T1000 (cell line): ENCODE results near the gene FBXO15.

ENCODE experiments used
- DNase-seq: peaks from one replicate; lab custom pipeline; 2025; ENCODE audit warnings: mixed read lengths; lab: John Stamatoyannopoulos, UW

Gene FBXO15

GRCh38 chr18:74147779-74148542 is at the start of gene FBXO15, which contains the start of gene TIMM21:
TSS of gene FBXO15 (minus strand) at chr18:74147834. CDS start at chr18:74147785, 49 bp downstream.
TSS of gene TIMM21 (plus strand) at chr18:74148523. CDS start at chr18:74148809, 286 bp downstream.
- DNase-seq, result peak; percentile 83

GRCh38 chr18:74196220-74197119 is 48.8 kb upstream of the FBXO15 start:
- no peak for DNase-seq

- no peak for DNase-seq
Observed at GRCh38 chr18:74194691-74195090, 47.1 kb upstream of the FBXO15 start.

- no peak for DNase-seq
Observed at GRCh38 chr18:74191577-74191976, 43.9 kb upstream of the FBXO15 start.

- no peak for DNase-seq
Observed at GRCh38 chr18:74190086-74190485, 42.5 kb upstream of the FBXO15 start.

GRCh38 chr18:74186661-74187060 is 39.0 kb upstream of the FBXO15 start:
- no peak for DNase-seq

GRCh38 chr18:74185860-74186259 is 38.2 kb upstream of the FBXO15 start:
- DNase-seq, result no peak

- no peak for DNase-seq
Observed at GRCh38 chr18:74184875-74185274, 37.2 kb upstream of the FBXO15 start.

- no peak for DNase-seq
Observed at GRCh38 chr18:74183130-74183529, 35.5 kb upstream of the FBXO15 start.

GRCh38 chr18:74182335-74182734 is 34.7 kb upstream of the FBXO15 start:
- no peak for DNase-seq

- DNase-seq, result no peak
Observed at GRCh38 chr18:74179623-74180199, 32.1 kb upstream of the FBXO15 start.

- DNase-seq, result no peak
Observed at GRCh38 chr18:74178884-74179283, 31.2 kb upstream of the FBXO15 start.

GRCh38 chr18:74175658-74176057 is 28.0 kb upstream of the FBXO15 start:
- no peak for DNase-seq

- no peak for DNase-seq
Observed at GRCh38 chr18:74173434-74173750, 25.8 kb upstream of the FBXO15 start.

- no peak for DNase-seq
Observed at GRCh38 chr18:74172697-74173433, 25.2 kb upstream of the FBXO15 start.

GRCh38 chr18:74171910-74172606 is 24.4 kb upstream of the FBXO15 start:
- DNase-seq, result no peak

GRCh38 chr18:74166386-74166785 is 18.8 kb upstream of the FBXO15 start:
- DNase-seq, result no peak

GRCh38 chr18:74163019-74163660 is 15.5 kb upstream of the FBXO15 start:
- DNase-seq, result no peak

GRCh38 chr18:74155276-74155675 is 7.6 kb upstream of the FBXO15 start:
- DNase-seq, result no peak

- no peak for DNase-seq
Observed at GRCh38 chr18:74154716-74155115, 7.1 kb upstream of the FBXO15 start.

- DNase-seq, result no peak
Observed at GRCh38 chr18:74153793-74154192, 6.2 kb upstream of the FBXO15 start.
